Suprapubic skin (tissue), 4 donors: ENCODE data around the gene LGMN.

Experiments used
- CTCF ChIP-seq, 2 donors: fragments of 200-600 bp in 1 of 2; fragments of 450-650 bp in 1 of 2; sonication (generic) in 1 of 2; IDR thresholded peaks; one replicate each; pipeline ENCODE4 v1.5.1; 2016 to 2019; ENCODE audit warnings: antibody characterized with exemption in 2 of 2, mild to moderate bottlenecking in 1 of 2, moderate library complexity in 1 of 2
- EP300 ChIP-seq: sonication (generic); formaldehyde crosslinking; IDR thresholded peaks from one replicate; pipeline ENCODE4 v1.6.1; 2017; ENCODE audit warnings: antibody characterized with exemption
- POLR2A ChIP-seq, 2 donors: fragments of 450-650 bp; IDR thresholded peaks; one replicate each; pipeline ENCODE4 v1.6.1; 2017; ENCODE audit warnings: antibody characterized with exemption in 2 of 2, mild to moderate bottlenecking in 2 of 2, moderate library complexity in 2 of 2
- POLR2AphosphoS5 ChIP-seq, 3 donors: sonication (generic); formaldehyde crosslinking; IDR thresholded peaks; one replicate each; pipeline ENCODE4 v1.6.1; 2017; ENCODE audit warnings: antibody characterized with exemption in 3 of 3

DNA sequence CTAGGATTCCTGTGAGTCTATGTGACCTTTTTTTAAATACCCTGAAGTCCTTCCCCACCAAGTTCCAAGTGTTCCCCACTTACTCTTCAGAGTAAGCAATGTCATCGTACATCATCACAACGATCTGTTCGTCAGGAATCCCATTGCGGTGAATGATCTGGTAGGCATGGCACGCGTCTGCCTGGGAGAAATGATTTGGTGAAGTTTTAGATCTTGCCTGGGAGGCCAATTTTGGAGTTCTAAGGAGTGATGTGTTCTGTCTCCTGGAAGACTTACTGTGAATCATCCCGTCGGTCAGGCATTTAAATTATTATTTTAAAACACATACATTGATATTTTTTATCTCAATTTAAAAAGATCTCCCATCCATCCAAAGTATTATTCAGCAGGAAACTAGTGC, 29.8 kb downstream of the LGMN start:
- TF ChIP-seq CTCF (IDR thresholded peaks at IDR 0.05) (no peak), POLR2A (IDR thresholded peaks at IDR 0.05) (no peak), EP300 (no peak), POLR2AphosphoS5 (IDR thresholded peaks at IDR 0.05) (no peak)
